Spleen (tissue), 11 donors: ENCODE measurements around the gene BCL11B. TPM values are rescaled to one million over a fixed set of nuclear protein-coding genes. Genes with fewer than 3 reads are reported as not detected.
A peak's percentile ranks its signal among the peaks of the same experiment; 100 is the strongest.

Experiments used
- DNase-seq: peaks from one replicate; pipeline ENCODE4 v3.0.0-alpha.2; 2020
- H3K27ac ChIP-seq, 8 donors: fragments of 200-600 bp; sonication (generic) in 7 of 8; 1 replicate in 4 of 8; 2 replicates in 4 of 8; pipeline versions ENCODE4 v1.5.0 to v1.8.0; 2016 to 2021; ENCODE audit warnings: inconsistent platforms in 4 of 8, mild to moderate bottlenecking in 4 of 8, moderate library complexity in 1 of 8
- H3K27me3 ChIP-seq, 7 donors: fragments of 200-600 bp; sonication (generic) in 6 of 7; replicated peaks in 1 of 7; 1 replicate in 4 of 7; 2 replicates in 3 of 7; pipeline versions ENCODE4 v1.5.0 to v1.8.0; 2016 to 2021; ENCODE audit warnings: inconsistent platforms in 3 of 7, mild to moderate bottlenecking in 1 of 7
- H3K36me3 ChIP-seq, 6 donors: fragments of 200-600 bp; sonication (generic) in 5 of 6; 1 replicate in 4 of 6; 2 replicates in 2 of 6; pipeline versions ENCODE4 v1.5.0 to v1.8.0; 2016 to 2021; ENCODE audit warnings: inconsistent platforms in 2 of 6
- H3K4me1 ChIP-seq, 6 donors: fragments of 200-600 bp; sonication (generic) in 5 of 6; 1 replicate in 3 of 6; 2 replicates in 3 of 6; pipeline versions ENCODE4 v1.5.0 to v1.8.0; 2016 to 2021; ENCODE audit warnings: inconsistent platforms in 3 of 6
- H3K4me3 ChIP-seq, 8 donors: fragments of 200-600 bp; sonication (generic) in 7 of 8; 1 replicate in 4 of 8; 2 replicates in 4 of 8; pipeline versions ENCODE4 v1.5.0 to v1.8.0; 2016 to 2021; ENCODE audit warnings: inconsistent platforms in 4 of 8, mild to moderate bottlenecking in 4 of 8, moderate library complexity in 2 of 8
- H3K9me3 ChIP-seq, 8 donors: fragments of 200-600 bp; sonication (generic) in 7 of 8; 1 replicate in 4 of 8; 2 replicates in 4 of 8; pipeline versions ENCODE4 v1.5.0 to v1.8.0; 2016 to 2021; ENCODE audit warnings: inconsistent platforms in 4 of 8
- POLR2A ChIP-seq, 3 donors: fragments of 450-650 bp; IDR thresholded peaks; one replicate each; pipeline ENCODE4 v1.5.1; 2017; ENCODE audit warnings: antibody characterized with exemption in 3 of 3, mild to moderate bottlenecking in 1 of 3
- POLR2AphosphoS5 ChIP-seq, 3 donors: sonication (generic); formaldehyde crosslinking; IDR thresholded peaks; one replicate each; pipeline ENCODE4 v1.5.1; 2017; ENCODE audit warnings: antibody characterized with exemption in 3 of 3
- WGBS, 5 donors: extraction: QIAGEN DNeasy Blood & Tissue Kit in 3 of 5; methylation state at CpG; one replicate each; pipeline versions ENCODE4 v1.1.5 to v1.1.7; 2013 to 2018; 5-methylcytosine and 5-hydroxymethylcytosine counted together
- intact Hi-C: fragments of 100-400 bp; cut with DNase I; formaldehyde crosslinking; loops from one replicate; pipeline ENCODE4 v1.15.0; 2023; ENCODE audit warnings: low total_unique reads
- polyA plus RNA-seq, 3 donors: library from polyadenylated mRNA; stranded (reverse); fragments of 200-250 nt; gene quantifications; one replicate each; pipeline ENCODE4 v1.2.1, GENCODE V29; 2013
- total RNA-seq, 7 donors: library from RNA; depleted of rRNA in 3 of 7; stranded (reverse); fragments of >200 nt in 3 of 7; fragmentation: NEBNext Ultra II Directional in 4 of 7; extraction: Animal tissue kit (Norgen Biotek cat#: 25700) in 4 of 7; gene quantifications; one replicate each; pipeline versions ENCODE4 v1.1.0 to v1.2.1, GENCODE V29; 2016 to 2021
- TF ChIP-seq, protein P1 (sequence below), 11 experiments: fragments of 200-600 bp in 7 of 11; fragments of 450-650 bp in 4 of 11; sonication (generic) in 4 of 11; IDR thresholded peaks in 8 of 11; conservative IDR thresholded peaks in 3 of 11; 1 replicate in 7 of 11; 2 replicates in 4 of 11; pipeline versions ENCODE4 v1.4.0 to v1.8.0; 2016 to 2021; ENCODE audit warnings: antibody characterized with exemption in 11 of 11, inconsistent platforms in 4 of 11, mild to moderate bottlenecking in 1 of 11
- donor health status: healthy with polysubstance abuse.
- donor health status: DM: no; HTN: no; CAD: no; lungs with moderate emphysema.
- donor health status: DM: no; HTN: no; CAD: no.
- donor health status: Bipolar disorder and iron deficiency.
- donor health status: healthy.
- donor health status: DM: no; HTN: no; CAD: no.
- donor health status: DM: yes; HTN: yes; CAD: no.

Gene BCL11B
- total and polyA plus RNA-seq, 10 donors, result 0.74 to 21.1 (median 11.4) TPM

DNA sequence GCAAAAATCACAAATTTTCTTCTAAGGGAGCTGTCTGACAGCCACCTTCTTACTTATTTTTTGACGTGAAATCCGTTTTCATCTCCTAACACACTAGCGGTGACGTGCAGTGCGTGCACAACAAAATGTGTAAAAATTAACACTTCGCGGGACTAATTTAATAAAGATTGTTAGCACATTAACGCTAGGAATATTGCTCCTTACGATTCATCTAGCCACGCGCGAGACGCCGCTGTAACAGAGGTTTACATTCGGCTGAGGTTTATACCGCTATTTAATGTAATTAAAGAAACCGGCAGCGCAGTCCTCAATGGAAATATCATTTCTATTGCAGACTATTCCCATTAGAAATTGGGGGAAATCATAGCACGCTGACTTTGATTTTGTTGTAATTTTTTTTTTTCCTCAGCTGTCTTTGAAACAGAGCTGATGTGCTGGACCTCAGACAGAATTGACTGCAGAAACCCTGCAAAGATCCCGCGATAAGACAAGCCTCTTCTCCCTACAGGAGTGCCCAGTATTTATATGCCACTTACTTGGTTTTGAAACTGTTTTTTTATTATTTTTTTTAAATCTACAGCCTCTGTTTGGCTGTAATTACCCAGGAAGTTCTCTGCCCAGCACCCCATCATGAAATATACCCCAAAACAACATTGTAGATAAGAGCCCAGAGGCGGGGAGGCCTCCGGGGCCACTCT lies 31.2 kb downstream of the BCL11B start:
- peak overlapping the region in 7 of 8 donors; percentile 2 to 86 (median 69) for H3K27ac ChIP-seq
- H3K4me3 ChIP-seq, result peak overlapping the region in 2 of 8 donors; percentile 4 to 14
- peaks cover 0 to 70% (median 11%) of the 10 kb centered on the region in 6 donors for H3K4me1 ChIP-seq
- no peaks in the 10 kb centered on the region for H3K36me3 ChIP-seq
- TF ChIP-seq POLR2A (IDR thresholded peaks at IDR 0.05), result no peak
- TF ChIP-seq POLR2AphosphoS5 (IDR thresholded peaks at IDR 0.05), result no peak
- TF ChIP-seq, protein P1, sequence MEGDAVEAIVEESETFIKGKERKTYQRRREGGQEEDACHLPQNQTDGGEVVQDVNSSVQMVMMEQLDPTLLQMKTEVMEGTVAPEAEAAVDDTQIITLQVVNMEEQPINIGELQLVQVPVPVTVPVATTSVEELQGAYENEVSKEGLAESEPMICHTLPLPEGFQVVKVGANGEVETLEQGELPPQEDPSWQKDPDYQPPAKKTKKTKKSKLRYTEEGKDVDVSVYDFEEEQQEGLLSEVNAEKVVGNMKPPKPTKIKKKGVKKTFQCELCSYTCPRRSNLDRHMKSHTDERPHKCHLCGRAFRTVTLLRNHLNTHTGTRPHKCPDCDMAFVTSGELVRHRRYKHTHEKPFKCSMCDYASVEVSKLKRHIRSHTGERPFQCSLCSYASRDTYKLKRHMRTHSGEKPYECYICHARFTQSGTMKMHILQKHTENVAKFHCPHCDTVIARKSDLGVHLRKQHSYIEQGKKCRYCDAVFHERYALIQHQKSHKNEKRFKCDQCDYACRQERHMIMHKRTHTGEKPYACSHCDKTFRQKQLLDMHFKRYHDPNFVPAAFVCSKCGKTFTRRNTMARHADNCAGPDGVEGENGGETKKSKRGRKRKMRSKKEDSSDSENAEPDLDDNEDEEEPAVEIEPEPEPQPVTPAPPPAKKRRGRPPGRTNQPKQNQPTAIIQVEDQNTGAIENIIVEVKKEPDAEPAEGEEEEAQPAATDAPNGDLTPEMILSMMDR (IDR thresholded peaks at IDR 0.05 in 8 of 11, conservative IDR thresholded peaks at IDR 0.05 in 3 of 11), result no peak
- intact Hi-C loops, result no loop called here
- peaks cover 0 to 9% (median 1%) of the 10 kb centered on the region in 8 donors for H3K9me3 ChIP-seq
- WGBS, 5 donors, result 67 to 79% (median 78%) methylated on average over 23 of the region's 23 CpGs
- no peak for DNase-seq
- H3K27me3 ChIP-seq, result peaks cover 0 to 76% (median 8%) of the 10 kb centered on the region in 7 donors

DNA sequence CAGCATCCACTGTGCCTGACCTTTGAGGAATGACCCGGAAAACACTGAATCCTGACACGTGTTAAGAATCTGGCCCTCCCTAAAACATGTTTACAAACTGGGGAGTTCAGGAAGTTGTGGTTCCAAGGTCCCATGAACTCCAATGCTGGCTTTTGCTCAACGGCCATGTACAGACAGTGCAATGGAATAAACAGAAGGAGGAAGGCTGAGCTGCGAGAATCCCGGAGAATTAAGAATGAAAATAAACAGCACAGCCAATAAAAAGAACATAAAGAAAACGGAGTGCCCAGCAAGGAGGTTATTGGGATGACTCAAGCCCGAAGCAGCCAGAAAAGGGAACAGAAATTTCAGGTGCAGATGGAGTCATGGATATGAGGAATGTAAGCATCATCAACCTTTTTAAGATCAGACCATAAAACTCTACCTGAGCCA lies 32.3 kb downstream of the BCL11B start:
- H3K36me3 ChIP-seq, result no peaks in the 10 kb centered on the region
- intact Hi-C loops, result no loop called here
- TF ChIP-seq POLR2A (IDR thresholded peaks at IDR 0.05), result no peak
- TF ChIP-seq POLR2AphosphoS5 (IDR thresholded peaks at IDR 0.05), result no peak
- TF ChIP-seq, protein P1 (IDR thresholded peaks at IDR 0.05 in 8 of 11, conservative IDR thresholded peaks at IDR 0.05 in 3 of 11), result no peak
- no peak for DNase-seq
- H3K9me3 ChIP-seq, result peaks cover 0 to 20% (median 12%) of the 10 kb centered on the region in 8 donors
- H3K27ac ChIP-seq, result peak overlapping the region in 4 of 8 donors; percentile 9 to 86 (median 80)
- no peak overlapping the region for H3K4me3 ChIP-seq
- WGBS, 5 donors, result 17 to 24% (median 20%) methylated on average over 7 of the region's 7 CpGs
- H3K27me3 ChIP-seq, result peaks cover 0 to 76% (median 0%) of the 10 kb centered on the region in 7 donors
- peaks cover 0 to 70% (median 8%) of the 10 kb centered on the region in 6 donors for H3K4me1 ChIP-seq

DNA sequence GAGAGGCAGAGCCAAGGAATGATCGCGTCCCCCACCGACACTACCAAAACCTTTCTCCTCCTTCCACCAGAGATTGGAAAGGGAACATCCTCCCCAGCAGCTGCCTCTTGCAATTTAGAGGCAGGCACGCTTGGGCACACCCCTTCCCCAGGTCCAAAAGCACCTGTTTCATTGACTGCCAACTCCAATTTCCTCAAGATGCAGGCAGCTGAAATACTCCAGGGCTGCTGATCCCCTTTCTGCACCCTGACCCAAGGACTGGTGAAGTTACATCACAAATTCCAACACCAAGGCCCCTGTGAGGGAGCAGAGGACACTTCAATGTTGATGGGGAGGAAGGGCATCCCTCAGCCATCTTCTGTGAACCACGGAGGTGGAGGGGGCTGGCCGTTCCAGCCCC lies 33.8 kb downstream of the BCL11B start:
- TF ChIP-seq, protein P1 (IDR thresholded peaks at IDR 0.05 in 8 of 11, conservative IDR thresholded peaks at IDR 0.05 in 3 of 11), result no peak
- peaks cover 0 to 76% (median 0%) of the 10 kb centered on the region in 7 donors for H3K27me3 ChIP-seq
- peaks cover 0 to 84% (median 13%) of the 10 kb centered on the region in 6 donors for H3K4me1 ChIP-seq
- DNase-seq, result no peak
- H3K9me3 ChIP-seq, result peaks cover 0 to 35% (median 17%) of the 10 kb centered on the region in 8 donors
- peak overlapping the region in 5 of 8 donors; percentile 18 to 86 (median 66) for H3K27ac ChIP-seq
- H3K36me3 ChIP-seq, result no peaks in the 10 kb centered on the region
- WGBS, 5 donors, result 68 to 90% (median 86%) methylated on average over 6 of the region's 6 CpGs
- H3K4me3 ChIP-seq, result peak overlapping the region in 1 of 8 donors; percentile 0
- intact Hi-C loops, result no loop called here

DNA sequence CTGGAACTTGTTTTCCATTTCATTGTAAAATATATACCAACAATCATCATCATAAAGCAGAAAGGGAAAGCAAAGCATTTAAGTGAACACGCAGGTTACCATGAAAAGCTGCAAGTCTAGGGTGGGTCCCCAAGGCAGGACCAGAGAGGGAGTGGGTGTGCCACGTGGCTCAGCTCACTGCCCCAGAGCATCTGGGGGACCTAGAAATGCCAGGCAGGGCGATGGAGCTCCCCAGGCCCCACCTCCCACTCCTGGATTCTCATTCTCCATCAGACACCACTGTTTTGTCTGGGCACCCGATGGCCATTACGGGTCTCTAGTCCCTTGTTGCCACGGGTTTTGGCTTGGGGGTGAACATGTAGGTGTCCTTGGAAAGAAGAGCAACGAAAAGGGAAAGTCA lies 34.7 kb downstream of the BCL11B start:
- peaks cover 0 to 89% (median 14%) of the 10 kb centered on the region in 6 donors for H3K4me1 ChIP-seq
- peak overlapping the region in 1 of 8 donors; percentile 0 for H3K4me3 ChIP-seq
- H3K36me3 ChIP-seq, result no peaks in the 10 kb centered on the region
- intact Hi-C loops, result no loop called here
- H3K27ac ChIP-seq, result peak overlapping the region in 6 of 8 donors; percentile 23 to 86 (median 64)
- DNase-seq, result no peak
- WGBS, 5 donors, result 60 to 77% (median 68%) methylated on average over 7 of the region's 7 CpGs
- peaks cover 0 to 76% (median 2%) of the 10 kb centered on the region in 7 donors for H3K27me3 ChIP-seq
- TF ChIP-seq, protein P1 (IDR thresholded peaks at IDR 0.05 in 8 of 11, conservative IDR thresholded peaks at IDR 0.05 in 3 of 11), result no peak
- TF ChIP-seq POLR2A (IDR thresholded peaks at IDR 0.05) (no peak), POLR2AphosphoS5 (IDR thresholded peaks at IDR 0.05) (no peak)
- peaks cover 0 to 37% (median 17%) of the 10 kb centered on the region in 8 donors for H3K9me3 ChIP-seq
